ENCODE data around the gene STAU1.
"Not testable (repeated sequence)": the region's sequence is repeated elsewhere in the genome, so short reads cannot be mapped to it uniquely, and the experiment has no call there.

The STAU1 gene

DNA sequence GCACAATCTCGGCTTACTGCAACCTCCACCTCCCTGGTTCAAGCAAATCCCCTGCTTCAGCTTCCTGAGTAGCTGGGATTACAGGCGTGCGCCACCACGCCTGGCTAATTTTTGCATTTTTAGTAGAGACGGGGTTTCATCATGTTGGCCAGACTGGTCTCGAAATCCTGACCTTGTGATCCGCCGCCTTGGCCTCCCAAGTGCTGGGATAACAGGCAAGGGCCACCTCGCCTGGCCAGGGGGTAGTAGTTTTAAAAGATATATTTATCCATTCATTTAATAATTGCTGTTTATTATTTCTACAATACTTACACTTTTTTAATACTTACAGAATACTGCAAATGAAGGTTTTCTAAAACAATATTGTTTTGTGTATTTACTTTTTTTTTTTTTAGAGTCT lies 15.6 kb upstream of the STAU1 start:
- in situ Hi-C loops (cut with MboI; ENCODE audit: low sequenced_read_pairs) = no loop called here

GRCh38 chr20:49203011-49203410 lies 14.9 kb upstream of the STAU1 start:
- in situ Hi-C loops (cut with MboI; ENCODE audit: low sequenced_read_pairs) = no loop called here

GRCh38 chr20:49199729-49200293 lies 11.7 kb upstream of the STAU1 start:
- in situ Hi-C loops (cut with MboI; ENCODE audit: low sequenced_read_pairs) = no loop called here

- in situ Hi-C loops (cut with MboI; ENCODE audit: low sequenced_read_pairs) = not testable (repeated sequence)
Measured at GRCh38 chr20:49192944-49193518, 4.9 kb upstream of the STAU1 start.

DNA sequence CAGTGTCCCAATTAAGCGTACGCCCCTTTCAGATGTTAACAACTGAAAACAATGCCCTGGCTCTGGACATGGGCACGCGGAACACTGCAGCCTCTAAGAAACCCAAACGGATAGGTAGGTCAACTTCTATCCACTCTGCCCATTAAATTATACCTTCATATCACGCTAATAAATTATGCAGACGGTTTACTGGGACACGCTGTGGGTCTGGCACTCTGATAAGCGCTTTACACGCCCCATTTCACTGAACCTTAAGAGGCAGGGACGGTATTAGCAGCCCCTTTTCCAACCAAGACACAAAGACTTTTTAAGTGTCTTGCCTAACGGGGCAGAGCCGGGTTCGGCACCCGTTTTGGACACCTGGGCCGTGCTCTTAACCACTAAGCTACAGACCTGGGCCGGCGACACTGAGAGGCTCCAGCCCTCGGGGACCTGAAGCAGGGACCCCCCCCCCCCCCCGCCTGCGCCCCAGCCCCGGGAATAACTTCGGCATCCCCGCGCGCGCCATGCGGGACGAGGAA lies 744 bp downstream of the STAU1 start:
- in situ Hi-C loops (cut with MboI; ENCODE audit: low sequenced_read_pairs) = no loop called here

DNA sequence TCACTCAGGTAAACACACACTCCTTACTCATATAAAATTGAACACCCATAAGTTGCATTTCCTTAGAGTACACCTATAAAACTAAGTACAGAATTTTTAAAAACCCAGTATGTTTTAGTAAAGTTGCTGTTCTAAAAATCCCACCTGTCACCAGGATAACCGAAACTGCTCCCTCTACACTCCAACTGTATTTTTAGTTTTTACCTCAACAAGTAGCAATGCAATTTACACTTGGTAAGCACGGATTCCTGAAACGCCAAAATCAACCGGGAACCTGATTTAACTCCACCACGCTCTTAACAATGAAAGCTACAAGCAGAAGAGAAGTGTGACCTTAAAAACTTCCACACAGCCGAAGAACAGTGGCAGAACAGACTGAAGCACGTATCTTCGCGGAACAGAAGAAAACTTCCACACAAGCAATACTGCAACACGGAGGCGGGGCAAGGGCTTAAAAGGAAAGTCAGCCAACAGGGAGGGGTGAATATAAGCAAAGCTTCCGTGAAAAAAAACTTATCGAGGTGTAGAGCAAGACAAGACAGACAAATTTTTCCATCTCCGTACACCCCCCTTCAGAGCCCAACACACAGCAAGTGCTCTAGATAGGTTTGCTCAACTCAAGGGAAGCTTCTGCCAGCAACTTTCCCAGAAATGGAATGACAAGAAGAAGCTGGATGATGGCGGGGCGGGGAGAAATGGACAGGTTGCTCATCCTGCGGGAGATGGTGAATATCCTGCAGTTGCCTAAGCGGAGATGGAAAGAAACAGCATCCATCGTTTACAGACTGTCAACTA lies 1.4 kb downstream of the STAU1 start:
- in situ Hi-C loops (cut with MboI; ENCODE audit: low sequenced_read_pairs) = no loop called here

- in situ Hi-C loops (cut with MboI; ENCODE audit: low sequenced_read_pairs) = no loop called here
Measured at GRCh38 chr20:49185071-49185761, 2.9 kb downstream of the STAU1 start.

- in situ Hi-C loops (cut with MboI; ENCODE audit: low sequenced_read_pairs) = no loop called here
Measured at GRCh38 chr20:49184691-49185070, 3.5 kb downstream of the STAU1 start.

DNA sequence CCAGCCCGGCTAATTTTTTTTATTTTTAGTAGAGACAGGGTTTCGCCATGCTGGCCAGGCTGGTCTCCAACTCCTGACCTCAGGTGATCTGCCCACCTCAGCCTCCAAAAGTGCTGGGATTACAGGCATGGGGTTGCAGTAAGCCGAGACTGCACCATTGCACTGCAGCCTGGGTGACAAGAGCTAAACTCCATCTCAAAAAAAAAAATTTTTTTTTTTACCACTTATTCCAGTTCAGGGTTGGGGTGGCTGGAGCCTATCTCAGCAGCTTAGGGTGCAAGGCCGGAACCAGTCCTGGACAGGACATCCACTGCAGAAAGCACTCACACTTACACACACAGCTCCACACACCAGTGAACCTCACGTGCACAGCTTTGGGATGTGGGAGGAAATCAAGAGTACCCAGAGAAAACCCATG lies 4.0 kb downstream of the STAU1 start:
- in situ Hi-C loops (cut with MboI; ENCODE audit: low sequenced_read_pairs) = not testable (repeated sequence)

- in situ Hi-C loops (cut with MboI; ENCODE audit: low sequenced_read_pairs) = no loop called here
Measured at GRCh38 chr20:49183444-49183843, 4.7 kb downstream of the STAU1 start.

- in situ Hi-C loops (cut with MboI; ENCODE audit: low sequenced_read_pairs) = no loop called here
Measured at GRCh38 chr20:49181265-49181877, 6.8 kb downstream of the STAU1 start.

- in situ Hi-C loops (cut with MboI; ENCODE audit: low sequenced_read_pairs) = no loop called here
Measured at GRCh38 chr20:49179368-49180277, 8.5 kb downstream of the STAU1 start.

GRCh38 chr20:49174183-49174582 lies 14.0 kb downstream of the STAU1 start:
- in situ Hi-C loops (cut with MboI; ENCODE audit: low sequenced_read_pairs) = no loop called here

- in situ Hi-C loops (cut with MboI; ENCODE audit: low sequenced_read_pairs) = no loop called here
Measured at GRCh38 chr20:49172413-49172812, 15.7 kb downstream of the STAU1 start.

GRCh38 chr20:49171909-49172308 lies 16.2 kb downstream of the STAU1 start:
- in situ Hi-C loops (cut with MboI; ENCODE audit: low sequenced_read_pairs) = no loop called here

DNA sequence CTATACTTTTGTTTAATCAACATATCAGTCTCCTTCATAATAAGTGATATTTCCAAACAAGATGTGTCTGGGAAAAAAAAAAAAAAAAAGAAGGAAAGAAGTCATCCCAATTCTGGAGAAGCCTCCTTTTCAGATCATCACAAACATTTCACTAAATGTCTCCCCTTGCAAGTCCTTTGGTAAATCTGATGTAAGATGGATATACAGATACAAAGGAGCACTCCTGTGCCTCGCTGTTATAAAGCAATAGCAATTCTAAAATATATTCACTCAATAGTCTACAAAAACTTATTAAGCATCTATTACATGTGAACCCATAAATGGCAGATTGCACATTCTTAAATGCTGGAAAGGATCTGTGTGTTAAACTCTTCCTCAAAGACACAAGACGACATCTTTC lies 17.4 kb downstream of the STAU1 start:
- in situ Hi-C loops (cut with MboI; ENCODE audit: low sequenced_read_pairs) = no loop called here

DNA sequence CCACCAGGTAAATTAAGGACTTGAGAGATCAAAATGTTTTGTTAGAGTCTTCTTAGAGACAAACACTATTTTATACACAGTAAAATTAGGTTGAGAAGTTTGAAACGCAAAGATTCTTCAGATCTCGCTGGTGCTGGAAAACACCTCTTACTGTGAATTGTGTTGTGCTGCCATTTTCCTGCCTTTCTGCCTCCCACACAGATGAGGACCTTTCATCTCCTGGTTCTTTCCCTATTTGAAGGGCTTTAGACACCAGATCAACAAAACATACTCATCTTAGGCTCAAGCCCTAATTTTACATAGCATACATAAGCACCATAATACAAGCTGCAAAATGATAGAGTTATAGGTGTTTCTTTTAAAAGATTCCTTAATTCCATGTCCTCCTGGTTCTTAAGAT lies 18.6 kb downstream of the STAU1 start:
- in situ Hi-C loops (cut with MboI; ENCODE audit: low sequenced_read_pairs) = no loop called here

- in situ Hi-C loops (cut with MboI; ENCODE audit: low sequenced_read_pairs) = not testable (repeated sequence)
Measured at GRCh38 chr20:49168864-49169263, 19.3 kb downstream of the STAU1 start.

- in situ Hi-C loops (cut with MboI; ENCODE audit: low sequenced_read_pairs) = no loop called here
Measured at GRCh38 chr20:49167811-49168507, 20.2 kb downstream of the STAU1 start.

Measured in hTERT RPE-1 (cell line).